ENCODE data around the gene SLC37A3.
"Not testable (repeated sequence)": the region's sequence is repeated elsewhere in the genome, so short reads cannot be mapped to it uniquely, and the experiment has no call there.

SLC37A3 gene

GRCh38 chr7:140435252-140435895, 37.0 kb upstream of the SLC37A3 start:
- no peak overlapping the region; the same call in 1 of the 2 replicates for H3K4me3 ChIP-seq (ENCODE audit: low read length)
- no peak for TF ChIP-seq CTCF (conservative IDR thresholded peaks at IDR 0.05; ENCODE audit: low read length)
- DNase-seq (ENCODE audit: low read depth) = no peak

- no peak overlapping the region for H3K4me3 ChIP-seq (ENCODE audit: low read length)
- TF ChIP-seq CTCF (conservative IDR thresholded peaks at IDR 0.05; ENCODE audit: low read length) = no peak
- no peak for DNase-seq (ENCODE audit: low read depth)
Measured at GRCh38 chr7:140433396-140433795, 35.1 kb upstream of the SLC37A3 start.

DNA sequence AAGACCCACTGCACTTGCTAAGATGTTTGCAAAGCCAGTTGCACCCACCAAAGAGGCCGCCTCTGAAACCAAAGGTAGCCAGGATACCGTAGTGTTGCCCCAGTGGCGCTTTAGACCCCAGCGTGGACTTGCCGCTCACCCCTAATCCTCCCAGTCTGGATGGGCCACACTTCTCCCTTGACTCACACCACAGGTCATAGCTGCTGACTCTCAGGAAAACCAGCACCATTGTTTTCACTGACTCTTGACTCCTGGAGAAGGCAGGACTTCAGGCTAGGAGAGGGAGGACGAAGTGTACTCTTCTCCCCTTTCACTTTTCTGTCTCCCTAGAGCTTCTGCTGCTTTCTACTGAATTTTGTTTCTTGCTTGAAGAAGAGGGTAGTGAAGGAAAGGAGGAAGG, 27.8 kb upstream of the SLC37A3 start:
- no peak overlapping the region for H3K4me3 ChIP-seq (ENCODE audit: low read length)
- TF ChIP-seq CTCF (conservative IDR thresholded peaks at IDR 0.05; ENCODE audit: low read length) = no peak
- no peak for DNase-seq (ENCODE audit: low read depth)

- DNase-seq (ENCODE audit: low read depth) = no peak
- H3K4me3 ChIP-seq (ENCODE audit: low read length) = no peak overlapping the region
- TF ChIP-seq CTCF (conservative IDR thresholded peaks at IDR 0.05; ENCODE audit: low read length) = no peak
Measured at GRCh38 chr7:140425718-140426117, 27.4 kb upstream of the SLC37A3 start.

DNA sequence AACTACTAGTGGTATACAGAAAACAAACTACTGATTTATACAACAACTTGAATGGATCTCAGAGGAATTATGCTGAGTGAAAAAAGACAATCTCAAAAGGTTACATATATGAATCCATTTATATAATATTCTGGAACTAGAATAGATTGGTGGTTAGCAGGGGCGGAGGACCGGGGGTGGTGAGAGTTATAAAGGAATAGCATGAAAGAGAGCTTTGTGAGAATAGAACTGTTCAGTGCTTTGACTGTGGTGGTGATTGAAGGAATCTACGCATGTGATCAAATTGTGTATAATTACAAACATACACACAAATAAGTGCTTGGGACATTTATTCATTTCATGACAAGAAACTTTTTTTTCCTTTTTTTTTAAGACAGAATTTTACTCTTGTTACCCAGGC, 25.2 kb upstream of the SLC37A3 start:
- no peak for TF ChIP-seq CTCF (conservative IDR thresholded peaks at IDR 0.05; ENCODE audit: low read length)
- DNase-seq (ENCODE audit: low read depth) = no peak
- no peak overlapping the region for H3K4me3 ChIP-seq (ENCODE audit: low read length)

DNA sequence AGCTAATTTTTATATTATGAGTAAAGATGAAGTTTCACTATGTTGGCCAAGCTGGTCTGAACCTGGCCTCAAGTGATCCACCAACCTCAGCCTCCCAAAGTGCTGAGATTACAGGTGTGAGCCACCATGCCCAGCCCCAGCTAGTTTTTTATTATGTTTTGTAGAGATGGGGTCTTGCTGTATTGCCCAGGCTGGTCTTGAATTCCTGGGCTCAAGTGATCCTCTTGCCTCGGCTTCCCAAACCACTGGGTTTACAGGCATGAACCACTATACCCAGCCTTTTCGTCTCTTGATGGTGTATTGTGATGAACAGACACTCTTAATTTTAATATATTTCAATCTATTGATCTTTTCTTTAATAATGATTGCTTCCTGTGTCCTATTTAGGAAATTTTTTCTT, 23.2 kb upstream of the SLC37A3 start:
- TF ChIP-seq CTCF (conservative IDR thresholded peaks at IDR 0.05; ENCODE audit: low read length) = no peak
- H3K4me3 ChIP-seq (ENCODE audit: low read length) = no peak overlapping the region

DNA sequence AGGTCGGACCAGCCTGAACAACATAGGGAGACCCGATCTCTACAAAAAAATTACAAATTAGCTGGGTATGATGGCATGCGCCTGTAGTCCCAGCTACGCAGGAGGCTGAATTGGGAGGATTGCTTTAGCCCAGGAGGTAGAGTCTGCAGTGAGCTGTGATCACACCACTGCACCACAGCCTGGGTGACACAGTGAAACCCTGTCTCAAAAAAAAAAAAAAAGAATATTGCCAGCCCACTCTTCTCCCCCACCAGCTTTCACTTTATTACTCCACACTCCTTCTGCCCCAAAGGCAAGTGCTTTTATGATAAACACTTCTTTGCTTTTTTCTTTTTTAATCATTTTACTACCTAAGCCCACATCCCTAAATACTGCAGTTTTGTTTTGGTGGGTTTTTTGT, 20.3 kb upstream of the SLC37A3 start:
- DNase-seq (ENCODE audit: low read depth) = no peak
- no peak overlapping the region for H3K4me3 ChIP-seq (ENCODE audit: low read length)
- TF ChIP-seq CTCF (conservative IDR thresholded peaks at IDR 0.05; ENCODE audit: low read length) = no peak

More for the DNA sequence above, 23.2 kb upstream of the SLC37A3 start:
- no peak for DNase-seq (ENCODE audit: low read depth)

DNA sequence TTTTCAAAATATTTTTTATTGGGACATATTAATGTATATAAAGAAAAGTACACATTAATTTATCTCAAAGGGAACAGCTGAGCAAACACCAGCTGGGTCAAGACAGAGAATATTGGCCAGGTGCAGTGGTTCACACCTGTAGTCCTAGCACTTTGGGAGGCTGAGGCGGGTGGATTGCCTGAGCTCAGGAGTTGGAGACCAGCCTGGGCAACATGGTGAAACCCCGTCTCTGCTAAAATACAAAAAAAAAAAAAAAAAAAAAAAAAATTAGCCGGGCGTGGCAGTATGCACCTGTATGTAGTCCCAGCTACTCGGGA, 19.8 kb upstream of the SLC37A3 start:
- H3K4me3 ChIP-seq (ENCODE audit: low read length); DNase-seq (ENCODE audit: low read depth): not testable (repeated sequence)
